OCI-LY7 (cell line): ENCODE measurements around the gene CDH23.

Source experiments
- CTCF ChIP-seq: fragments of 200-600 bp; sonication (generic); conservative IDR thresholded peaks from 2 replicates; pipeline ENCODE4 v1.5.1; 2014; ENCODE audit warnings: mild to moderate bottlenecking, antibody characterized with exemption, low read length, moderate library complexity, mixed read lengths
- EZH2phosphoT487 ChIP-seq: fragments of 200-600 bp; sonication (generic); IDR thresholded peaks from 2 replicates; pipeline ENCODE4 v1.6.1; 2018; ENCODE audit warnings: low read depth, borderline replicate concordance, mild to moderate bottlenecking, mixed run types, antibody characterized with exemption, low read length, moderate library complexity, mixed read lengths

GRCh38 chr10:71638822-71639719 is 242.4 kb downstream of the CDH23 start:
- TF ChIP-seq CTCF (no peak), EZH2phosphoT487 (no peak)
